HEK293 (cell line): ENCODE data around the gene CASK.

Source experiments
- CTCF ChIA-PET: fragments of 350-600 bp; formaldehyde crosslinking; extraction: SDS; loops from one replicate; lab custom pipeline; 2021; ENCODE audit warnings: antibody characterized with exemption; lab: Yijun Ruan, JAX
- POLR2A ChIA-PET: fragments of 300-600 bp; formaldehyde crosslinking; extraction: SDS; loops from one replicate; lab custom pipeline; 2020; ENCODE audit warnings: antibody characterized with exemption, inconsistent platforms; lab: Yijun Ruan, JAX
- H3K27ac ChIP-seq: fragments of 200-500 bp; sonication (Bioruptor generic); 2 replicates; pipeline ENCODE4 v1.5.1; 2014; ENCODE audit warnings: low read depth, low read length, control low read depth, inconsistent platforms; ENCODE audit errors: extremely low read depth
- H3K36me3 ChIP-seq, 2 experiments: fragments of 200-500 bp in 1 of 2; sonication (Bioruptor generic) in 1 of 2; 1 replicate in 1 of 2; 2 replicates in 1 of 2; pipeline ENCODE4 v1.5.1; 2014 to 2017; ENCODE audit warnings: inconsistent platforms in 2 of 2, low read length in 2 of 2; ENCODE audit not compliant: control insufficient read depth in 2 of 2, insufficient read depth in 1 of 2
- H3K4me1 ChIP-seq: fragments of 200-500 bp; sonication (Bioruptor generic); 2 replicates; pipeline ENCODE4 v1.5.1; 2014; ENCODE audit warnings: mild to moderate bottlenecking, low read length, inconsistent platforms; ENCODE audit not compliant: control insufficient read depth, insufficient read depth
- H3K4me3 ChIP-seq: 2 replicates; pipeline ENCODE4 v1.5.1; 2011; ENCODE audit warnings: low read depth, mild to moderate bottlenecking, control low read depth, low read length, moderate library complexity
- H3K9me3 ChIP-seq: fragments of 200-500 bp; sonication (Bioruptor generic); 2 replicates; pipeline ENCODE4 v1.5.1; 2014; ENCODE audit warnings: low read depth, low read length, inconsistent platforms; ENCODE audit not compliant: control insufficient read depth, insufficient read depth
- EGR2 ChIP-seq: fragments of 450-650 bp; formaldehyde crosslinking; IDR thresholded peaks from 2 replicates; pipeline ENCODE4 v1.5.1; 2016; ENCODE audit warnings: low read depth, missing biosample characterization, missing genetic modification characterization
- GLI4 ChIP-seq: fragments of 450-650 bp; formaldehyde crosslinking; IDR thresholded peaks from 2 replicates; pipeline ENCODE4 v1.5.1; 2016; ENCODE audit warnings: missing biosample characterization, missing genetic modification characterization
- PRDM1 ChIP-seq: fragments of 450-650 bp; formaldehyde crosslinking; IDR thresholded peaks from 2 replicates; pipeline ENCODE4; 2016; ENCODE audit warnings: missing biosample characterization, missing genetic modification characterization
- SALL2 ChIP-seq: fragments of 450-650 bp; formaldehyde crosslinking; IDR thresholded peaks from 2 replicates; pipeline ENCODE4 v1.5.0; 2017; ENCODE audit warnings: missing biosample characterization, mild to moderate bottlenecking, missing genetic modification characterization, borderline replicate concordance
- SP2 ChIP-seq: fragments of 450-650 bp; formaldehyde crosslinking; IDR thresholded peaks from 2 replicates; pipeline ENCODE4 v1.5.1; 2016; ENCODE audit warnings: missing biosample characterization, missing genetic modification characterization
- TRIM28 ChIP-seq: IDR thresholded peaks from 2 replicates; pipeline ENCODE4 v1.6.1; 2011; ENCODE audit warnings: low read length, control low read depth, borderline replicate concordance
- WT1 ChIP-seq: fragments of 450-650 bp; formaldehyde crosslinking; IDR thresholded peaks from 2 replicates; pipeline ENCODE4 v1.5.1; 2016; ENCODE audit warnings: missing biosample characterization, missing genetic modification characterization
- YY1 ChIP-seq: fragments of 450-650 bp; formaldehyde crosslinking; IDR thresholded peaks from 2 replicates; pipeline ENCODE4 v1.5.1; 2018; ENCODE audit warnings: missing biosample characterization, missing genetic modification characterization
- ZFHX2 ChIP-seq: fragments of 450-650 bp; formaldehyde crosslinking; conservative IDR thresholded peaks from 2 replicates; pipeline ENCODE4 v1.5.1; 2016; ENCODE audit warnings: missing biosample characterization, missing genetic modification characterization
- ZFP41 ChIP-seq: fragments of 450-650 bp; formaldehyde crosslinking; IDR thresholded peaks from 2 replicates; pipeline ENCODE4 v1.5.1; 2016; ENCODE audit warnings: missing biosample characterization, missing genetic modification characterization, borderline replicate concordance
- ZNF140 ChIP-seq: fragments of 450-650 bp; formaldehyde crosslinking; IDR thresholded peaks from 2 replicates; pipeline ENCODE4 v1.5.1; 2016; ENCODE audit warnings: missing biosample characterization, missing genetic modification characterization
- ZNF18 ChIP-seq: fragments of 450-650 bp; formaldehyde crosslinking; IDR thresholded peaks from 2 replicates; pipeline ENCODE4 v1.5.1; 2016; ENCODE audit warnings: missing biosample characterization, missing genetic modification characterization
- ZNF223 ChIP-seq: fragments of 450-650 bp; formaldehyde crosslinking; IDR thresholded peaks from 2 replicates; pipeline ENCODE4 v1.5.1; 2016; ENCODE audit warnings: missing biosample characterization, missing genetic modification characterization
- ZNF335 ChIP-seq: fragments of 450-650 bp; formaldehyde crosslinking; conservative IDR thresholded peaks from 2 replicates; pipeline ENCODE4 v1.5.1; 2016; ENCODE audit warnings: missing biosample characterization, missing genetic modification characterization
- ZNF350 ChIP-seq: fragments of 450-650 bp; formaldehyde crosslinking; IDR thresholded peaks from 2 replicates; pipeline ENCODE4 v1.5.0; 2017; ENCODE audit warnings: missing biosample characterization, mild to moderate bottlenecking, missing genetic modification characterization
- ZNF362 ChIP-seq: fragments of 450-650 bp; formaldehyde crosslinking; IDR thresholded peaks from 2 replicates; pipeline ENCODE4 v1.5.1; 2016; ENCODE audit warnings: missing biosample characterization, missing genetic modification characterization
- ZNF560 ChIP-seq: fragments of 450-650 bp; formaldehyde crosslinking; IDR thresholded peaks from 2 replicates; pipeline ENCODE4 v1.5.1; 2017; ENCODE audit warnings: missing biosample characterization, missing genetic modification characterization, borderline replicate concordance
- ZNF639 ChIP-seq: fragments of 450-650 bp; formaldehyde crosslinking; IDR thresholded peaks from 2 replicates; pipeline ENCODE4 v1.5.1; 2016; ENCODE audit warnings: missing biosample characterization, missing genetic modification characterization
- ZNF677 ChIP-seq: fragments of 450-650 bp; IDR thresholded peaks from 2 replicates; pipeline ENCODE4 v1.5.0; 2018; ENCODE audit warnings: missing biosample characterization, mild to moderate bottlenecking, missing genetic modification characterization, moderate library complexity

Gene CASK

GRCh38 chrX:41919870-41920269 lies 3.5 kb downstream of the CASK start:
- POLR2A ChIA-PET = no interaction called here
- Histone ChIP-seq H3K4me1 (peaks cover 5% of the 10 kb centered on the region), H3K4me3 (no peak overlapping the region), H3K36me3 (no peaks in the 10 kb centered on the region), H3K27ac (no peak overlapping the region), H3K9me3 (no peaks in the 10 kb centered on the region)
- TF ChIP-seq PRDM1 (tag by site-specific recombination) (0 out of 2 replicates have a peak, but pooled peaks have one; percentile 19), ZNF677 (no peak), ZFHX2 (peak; percentile 93), EGR2 (tag by site-specific recombination) (peak; percentile 89)
- CTCF ChIA-PET = no interaction called here

GRCh38 chrX:41917517-41917916 lies 5.8 kb downstream of the CASK start:
- Histone ChIP-seq H3K27ac (no peak overlapping the region), H3K4me1 (peaks cover 5% of the 10 kb centered on the region), H3K36me3 (no peaks in the 10 kb centered on the region), H3K9me3 (no peaks in the 10 kb centered on the region), H3K4me3 (no peak overlapping the region)
- ChIA-PET POLR2A (no interaction called here), CTCF (interaction anchor here (1.2 kb wide), 1 partner anchor 8 kb away, joined by 3 read pairs; no protein-coding TSS in a partner anchor)
- TF ChIP-seq ZNF18 (tag by site-specific recombination) (no peak), ZFP41 (tag by site-specific recombination) (no peak)

GRCh38 chrX:41913476-41913875 lies 9.9 kb downstream of the CASK start:
- Histone ChIP-seq H3K4me3 (no peak overlapping the region), H3K9me3 (no peaks in the 10 kb centered on the region), H3K27ac (no peak overlapping the region), H3K36me3 (no peaks in the 10 kb centered on the region)
- POLR2A ChIA-PET = no interaction called here
- no peak for TF ChIP-seq TRIM28
- TF ChIP-seq YY1 = no peak
- TF ChIP-seq ZNF639 (tag by site-specific recombination) = no peak
- TF ChIP-seq ZNF350 (tag by site-specific recombination) = no peak
- TF ChIP-seq ZNF362 (tag by site-specific recombination) = no peak
- no peak for TF ChIP-seq ZNF140
- TF ChIP-seq, all 188 proteins: peak for 0
- CTCF ChIA-PET = no interaction called here
- H3K4me1 ChIP-seq = peaks cover 4% of the 10 kb centered on the region; the same call in 1 of the 2 replicates

- ChIA-PET CTCF (no interaction called here), POLR2A (no interaction called here)
- H3K4me1 ChIP-seq = 0 out of 2 replicates have a peak, but pooled peaks cover 2% of the 10 kb centered on the region
- no peak overlapping the region for H3K4me3 ChIP-seq
- H3K27ac ChIP-seq = no peak overlapping the region
- H3K36me3 ChIP-seq = no peaks in the 10 kb centered on the region
- TF ChIP-seq ZNF560 (tag by site-specific recombination) (no peak), WT1 (tag by site-specific recombination) (no peak), GLI4 (tag by site-specific recombination) (no peak), ZNF140 (no peak), ZNF223 (tag by site-specific recombination) (no peak), ZNF335 (no peak), SALL2 (no peak), SP2 (tag by site-specific recombination) (no peak), YY1 (no peak)
- TF ChIP-seq, all 188 proteins: peak for 0
- H3K9me3 ChIP-seq = no peaks in the 10 kb centered on the region
Measured at GRCh38 chrX:41912923-41913322, 10.4 kb downstream of the CASK start.
